HepG2 (cell line): ENCODE measurements around the gene RRBP1. TPM values are rescaled to one million over a fixed set of nuclear protein-coding genes. Genes with fewer than 3 reads are reported as not detected.

ENCODE experiments used
- ELF1 ChIP-seq: sonication (generic); formaldehyde crosslinking; IDR thresholded peaks from 2 replicates; pipeline ENCODE4 v1.4.0; 2020; ENCODE audit warnings: missing genetic modification reagents
- FOXA3 ChIP-seq: IDR thresholded peaks from 2 replicates; pipeline ENCODE4 v1.6.1; 2016; ENCODE audit warnings: missing genetic modification reagents, missing compliant biosample characterization
- ISL2 ChIP-seq: sonication (generic); formaldehyde crosslinking; IDR thresholded peaks from 2 replicates; pipeline ENCODE4 v1.5.0; 2020; ENCODE audit warnings: missing genetic modification reagents
- KDM5A ChIP-seq: fragments of 200-600 bp; sonication (generic); IDR thresholded peaks from 2 replicates; pipeline ENCODE4 v1.7.0; 2018; ENCODE audit warnings: antibody characterized with exemption, mild to moderate bottlenecking, low read length, borderline replicate concordance
- MXD3 ChIP-seq: IDR thresholded peaks from 2 replicates; pipeline ENCODE4 v1.6.1; 2016; ENCODE audit warnings: mild to moderate bottlenecking, missing biosample characterization, missing genetic modification reagents
- PHF21A ChIP-seq: sonication (generic); formaldehyde crosslinking; IDR thresholded peaks from 2 replicates; pipeline ENCODE4 v1.5.0; 2020; ENCODE audit warnings: mild to moderate bottlenecking, missing genetic modification reagents
- SIX1 ChIP-seq: sonication (generic); formaldehyde crosslinking; IDR thresholded peaks from 2 replicates; pipeline ENCODE4 v1.4.0; 2020; ENCODE audit warnings: missing genetic modification reagents, borderline replicate concordance
- SP140L ChIP-seq: sonication (generic); formaldehyde crosslinking; IDR thresholded peaks from 2 replicates; pipeline ENCODE4 v1.4.0; 2020; ENCODE audit warnings: missing genetic modification reagents, borderline replicate concordance
- WIZ ChIP-seq: sonication (generic); formaldehyde crosslinking; IDR thresholded peaks from 2 replicates; pipeline ENCODE4 v1.5.1; 2020; ENCODE audit warnings: mild to moderate bottlenecking, missing genetic modification reagents
- ZEB1 ChIP-seq: IDR thresholded peaks from 2 replicates; pipeline ENCODE4 v1.6.1; 2012; ENCODE audit warnings: mild to moderate bottlenecking, low read depth, inconsistent platforms; ENCODE audit not compliant: insufficient replicate concordance
- ZNF274 ChIP-seq: sonication (generic); formaldehyde crosslinking; IDR thresholded peaks from 2 replicates; pipeline ENCODE4 v1.5.1; 2020; ENCODE audit warnings: mild to moderate bottlenecking, missing genetic modification reagents
- ZNF598 ChIP-seq: sonication (generic); formaldehyde crosslinking; IDR thresholded peaks from 2 replicates; pipeline ENCODE4 v1.5.1; 2020; ENCODE audit warnings: mild to moderate bottlenecking, missing genetic modification reagents, borderline replicate concordance
- ZNF609 ChIP-seq: sonication (generic); formaldehyde crosslinking; IDR thresholded peaks from 2 replicates; pipeline ENCODE4 v1.4.0; 2020; ENCODE audit warnings: mild to moderate bottlenecking, missing genetic modification reagents, borderline replicate concordance
- ZNF644 ChIP-seq: IDR thresholded peaks from 2 replicates; pipeline ENCODE4 v1.6.1; 2016; ENCODE audit warnings: low read depth
- ZNF839 ChIP-seq: sonication (generic); formaldehyde crosslinking; IDR thresholded peaks from 2 replicates; pipeline ENCODE4 v1.4.0; 2020; ENCODE audit warnings: missing genetic modification reagents, mild to moderate bottlenecking, borderline replicate concordance
- ZSCAN20 ChIP-seq: sonication (generic); formaldehyde crosslinking; IDR thresholded peaks from 2 replicates; pipeline ENCODE4 v1.4.0; 2020; ENCODE audit warnings: missing genetic modification reagents, mild to moderate bottlenecking, borderline replicate concordance
- ZSCAN9 ChIP-seq: IDR thresholded peaks from 2 replicates; pipeline ENCODE4 v1.6.1; 2016; ENCODE audit warnings: borderline replicate concordance
- polyA plus RNA-seq, 8 experiments: library from polyadenylated mRNA; depleted of rRNA in 3 of 8; stranded (reverse) in 7 of 8; unstranded in 1 of 8; fragments of >200 nt; fragmentation: Illumina TruSeq in 4 of 8; extraction: Trizol in 4 of 8; gene quantifications; 2 replicates each; pipeline versions ENCODE4 v1.2.1 to v1.2.3, GENCODE V29; 2011 to 2016; ENCODE audit warnings: low read depth in 4 of 8, missing spikeins in 1 of 8, mixed read lengths in 1 of 8; ENCODE audit not compliant: insufficient read depth in 1 of 8
- total RNA-seq, 5 experiments: library from RNA; depleted of rRNA; stranded (reverse); fragments of >200 nt; fragmentation: Illumina TruSeq; extraction: Trizol; gene quantifications; 2 replicates each; pipeline ENCODE4 v1.2.3, GENCODE V29; 2016; ENCODE audit warnings: low read depth in 1 of 5
- TF ChIP-seq, protein P1 (sequence below): IDR thresholded peaks from 2 replicates; pipeline ENCODE4 v1.6.1; 2018; ENCODE audit warnings: missing genetic modification reagents, mild to moderate bottlenecking, missing compliant biosample characterization
- TF ChIP-seq, protein P2 (sequence below): sonication (generic); formaldehyde crosslinking; IDR thresholded peaks from 2 replicates; pipeline ENCODE4 v1.5.1; 2020; ENCODE audit warnings: mild to moderate bottlenecking, missing genetic modification reagents

The RRBP1 gene
- total and polyA plus RNA-seq, 2 of the 13 experiments (the other 11 are each of a cell fraction or from before 2014, with no cell fraction given) = 150 to 222 TPM

DNA sequence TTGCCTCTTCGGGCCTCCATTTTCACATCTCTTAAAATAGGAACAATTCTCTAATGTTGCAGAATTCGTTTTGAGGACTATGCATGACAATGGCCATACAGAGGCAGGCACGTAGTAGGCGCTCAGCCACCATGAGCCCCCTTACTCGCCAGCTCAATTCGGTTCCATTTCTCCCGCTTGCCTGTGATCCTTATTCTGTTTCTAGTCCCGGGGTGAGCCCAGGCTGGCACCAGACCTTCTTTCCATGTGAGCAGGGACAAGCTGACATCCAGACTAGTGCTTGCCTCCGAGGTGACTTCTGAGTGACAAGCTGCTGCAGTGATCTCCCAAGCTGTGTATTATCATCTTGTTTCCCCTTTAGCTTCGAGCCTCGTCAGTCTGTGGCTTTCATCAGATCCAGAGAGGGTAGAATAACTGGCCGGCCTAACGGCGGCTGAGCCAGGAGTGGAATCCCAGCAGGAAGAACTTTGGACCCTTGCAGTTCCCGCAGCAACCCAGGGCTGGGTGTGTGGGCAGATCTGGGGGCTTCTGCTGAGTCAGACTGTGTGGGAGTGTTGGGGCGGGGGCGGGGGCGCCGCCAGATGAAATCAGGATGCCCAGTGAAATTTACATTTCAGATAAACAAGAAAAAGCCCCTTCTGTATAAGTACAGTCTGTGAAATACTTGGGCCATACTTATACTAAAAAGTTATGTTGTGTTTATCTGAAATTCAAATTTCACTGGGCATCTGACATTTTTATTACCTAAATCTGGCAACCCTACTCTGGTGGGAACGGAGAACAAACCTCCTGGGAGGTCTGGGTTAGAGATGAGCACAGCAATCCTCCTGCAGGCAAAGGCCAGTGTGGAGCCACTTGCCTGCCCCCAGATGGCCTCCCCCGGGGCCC lies 28.6 kb upstream of the RRBP1 start (continued):
- peak; percentile 57; the same call in 1 of the 2 replicates for TF ChIP-seq ZNF609 (CRISPR knock-in tag)
- TF ChIP-seq KDM5A = no peak
- TF ChIP-seq ZNF598 (CRISPR knock-in tag) = 0 out of 2 replicates have a peak, but pooled peaks have one; percentile 35
- TF ChIP-seq ZNF644 (CRISPR knock-in tag) = peak; percentile 92
- TF ChIP-seq FOXA3 (CRISPR knock-in tag) = peak; percentile 67; the same call in 1 of the 2 replicates
- TF ChIP-seq ZEB1 = peak; percentile 71
- TF ChIP-seq SIX1 (CRISPR knock-in tag) = 0 out of 2 replicates have a peak, but pooled peaks have one; percentile 26
- TF ChIP-seq, protein P1, sequence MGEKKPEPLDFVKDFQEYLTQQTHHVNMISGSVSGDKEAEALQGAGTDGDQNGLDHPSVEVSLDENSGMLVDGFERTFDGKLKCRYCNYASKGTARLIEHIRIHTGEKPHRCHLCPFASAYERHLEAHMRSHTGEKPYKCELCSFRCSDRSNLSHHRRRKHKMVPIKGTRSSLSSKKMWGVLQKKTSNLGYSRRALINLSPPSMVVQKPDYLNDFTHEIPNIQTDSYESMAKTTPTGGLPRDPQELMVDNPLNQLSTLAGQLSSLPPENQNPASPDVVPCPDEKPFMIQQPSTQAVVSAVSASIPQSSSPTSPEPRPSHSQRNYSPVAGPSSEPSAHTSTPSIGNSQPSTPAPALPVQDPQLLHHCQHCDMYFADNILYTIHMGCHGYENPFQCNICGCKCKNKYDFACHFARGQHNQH (CRISPR knock-in tag) = 0 out of 2 replicates have a peak, but pooled peaks have one; percentile 42
- peak; percentile 47; the same call in 1 of the 2 replicates for TF ChIP-seq ZSCAN9
- peak; percentile 48; the same call in 1 of the 2 replicates for TF ChIP-seq ISL2 (CRISPR knock-in tag)
- TF ChIP-seq, protein P2, sequence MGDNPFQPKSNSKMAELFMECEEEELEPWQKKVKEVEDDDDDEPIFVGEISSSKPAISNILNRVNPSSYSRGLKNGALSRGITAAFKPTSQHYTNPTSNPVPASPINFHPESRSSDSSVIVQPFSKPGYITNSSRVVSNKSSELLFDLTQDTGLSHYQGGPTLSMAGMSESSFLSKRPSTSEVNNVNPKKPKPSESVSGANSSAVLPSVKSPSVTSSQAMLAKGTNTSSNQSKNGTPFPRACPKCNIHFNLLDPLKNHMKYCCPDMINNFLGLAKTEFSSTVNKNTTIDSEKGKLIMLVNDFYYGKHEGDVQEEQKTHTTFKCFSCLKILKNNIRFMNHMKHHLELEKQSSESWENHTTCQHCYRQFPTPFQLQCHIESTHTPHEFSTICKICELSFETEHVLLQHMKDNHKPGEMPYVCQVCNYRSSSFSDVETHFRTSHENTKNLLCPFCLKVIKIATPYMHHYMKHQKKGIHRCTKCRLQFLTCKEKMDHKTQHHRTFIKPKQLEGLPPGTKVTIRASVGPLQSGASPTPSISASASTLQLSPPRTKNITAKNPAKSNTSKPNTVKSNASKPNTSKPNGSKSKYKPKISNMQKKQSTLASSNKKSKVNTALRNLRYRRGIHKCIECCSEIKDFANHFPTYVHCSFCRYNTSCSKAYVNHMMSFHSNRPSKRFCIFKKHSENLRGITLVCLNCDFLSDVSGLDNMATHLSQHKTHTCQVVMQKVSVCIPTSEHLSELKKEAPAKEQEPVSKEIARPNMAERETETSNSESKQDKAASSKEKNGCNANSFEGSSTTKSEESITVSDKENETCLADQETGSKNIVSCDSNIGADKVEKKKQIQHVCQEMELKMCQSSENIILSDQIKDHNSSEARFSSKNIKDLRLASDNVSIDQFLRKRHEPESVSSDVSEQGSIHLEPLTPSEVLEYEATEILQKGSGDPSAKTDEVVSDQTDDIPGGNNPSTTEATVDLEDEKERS (CRISPR knock-in tag) = peak; percentile 93; the same call in 1 of the 2 replicates
- TF ChIP-seq WIZ (CRISPR knock-in tag) = no peak
- peak; percentile 95 for TF ChIP-seq PHF21A (CRISPR knock-in tag)
- peak; percentile 45; the same call in 1 of the 2 replicates for TF ChIP-seq ELF1 (CRISPR knock-in tag)
- peak; percentile 27; the same call in 1 of the 2 replicates for TF ChIP-seq MXD3 (CRISPR knock-in tag)
- no peak for TF ChIP-seq ZSCAN20 (CRISPR knock-in tag)
- peak; percentile 61; the same call in 1 of the 2 replicates for TF ChIP-seq SP140L (CRISPR knock-in tag)
- peak; percentile 19; the same call in 1 of the 2 replicates for TF ChIP-seq ZNF274
- TF ChIP-seq ZNF839 = no peak; the same call in 1 of the 2 replicates
